ENCODE data around the gene PRKCA.

GRCh38 chr17:66549311-66549704, 246.9 kb downstream of the PRKCA start:
- TF ChIP-seq CTCF (IDR thresholded peaks at IDR 0.05), result no peak
- TF ChIP-seq CBX8 (IDR thresholded peaks at IDR 0.05), result no peak
- TF ChIP-seq MAX (IDR thresholded peaks at IDR 0.05), result no peak
- no peak for TF ChIP-seq RCOR1 (IDR thresholded peaks at IDR 0.05; ENCODE audit: low read depth, low read length)
- no peak for TF ChIP-seq POLR2A (IDR thresholded peaks at IDR 0.05; ENCODE audit: low read length)
